ENCODE measurements around the gene PCNX4.

The PCNX4 gene

GRCh38 chr14:60178164-60178563 is 86.4 kb downstream of the PCNX4 start:
- DNase-seq: no peak

GRCh38 chr14:60178820-60179219 is 87.1 kb downstream of the PCNX4 start:
- DNase-seq: no peak

GRCh38 chr14:60179431-60179869 is 87.7 kb downstream of the PCNX4 start:
- DNase-seq: no peak

GRCh38 chr14:60183138-60183537 is 91.4 kb downstream of the PCNX4 start:
- DNase-seq: no peak

GRCh38 chr14:60183741-60184140 is 92.0 kb downstream of the PCNX4 start:
- DNase-seq: no peak

DNA sequence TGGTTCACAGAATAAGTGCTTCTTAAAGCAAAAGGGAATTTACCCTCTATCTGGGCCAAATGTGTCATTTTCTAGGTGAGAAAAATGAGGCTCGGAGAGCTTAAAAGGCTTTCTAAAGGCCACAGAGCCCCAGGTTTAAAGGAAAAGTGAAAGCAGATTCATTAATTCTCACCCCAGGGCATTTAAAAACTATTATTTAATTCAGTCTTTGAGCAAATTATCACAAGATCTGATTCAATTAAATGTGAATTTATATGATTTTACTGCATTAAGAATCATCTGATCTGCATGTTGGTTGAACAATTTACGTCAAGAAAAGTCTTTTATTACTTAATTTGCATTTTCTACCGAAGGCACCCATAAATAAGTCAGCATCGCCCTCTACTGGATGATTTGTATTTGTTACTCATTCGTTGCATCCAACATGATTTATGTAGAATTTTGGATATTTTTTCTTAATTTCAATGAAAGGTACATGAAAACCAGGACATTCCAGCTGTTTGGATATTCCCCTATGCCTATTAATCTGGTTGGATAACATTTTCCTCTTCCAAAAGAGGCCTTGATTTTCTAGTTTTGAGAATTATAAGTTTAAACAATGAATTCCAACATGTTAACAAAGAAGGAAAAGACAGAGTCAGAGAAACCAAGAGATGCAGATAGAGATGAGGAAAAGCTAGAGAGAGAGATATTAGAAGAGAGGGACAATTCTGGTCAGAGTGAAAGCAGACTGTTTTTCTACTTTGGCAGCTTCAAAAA is 92.6 kb downstream of the PCNX4 start:
- DNase-seq: peak; percentile 77

DNA sequence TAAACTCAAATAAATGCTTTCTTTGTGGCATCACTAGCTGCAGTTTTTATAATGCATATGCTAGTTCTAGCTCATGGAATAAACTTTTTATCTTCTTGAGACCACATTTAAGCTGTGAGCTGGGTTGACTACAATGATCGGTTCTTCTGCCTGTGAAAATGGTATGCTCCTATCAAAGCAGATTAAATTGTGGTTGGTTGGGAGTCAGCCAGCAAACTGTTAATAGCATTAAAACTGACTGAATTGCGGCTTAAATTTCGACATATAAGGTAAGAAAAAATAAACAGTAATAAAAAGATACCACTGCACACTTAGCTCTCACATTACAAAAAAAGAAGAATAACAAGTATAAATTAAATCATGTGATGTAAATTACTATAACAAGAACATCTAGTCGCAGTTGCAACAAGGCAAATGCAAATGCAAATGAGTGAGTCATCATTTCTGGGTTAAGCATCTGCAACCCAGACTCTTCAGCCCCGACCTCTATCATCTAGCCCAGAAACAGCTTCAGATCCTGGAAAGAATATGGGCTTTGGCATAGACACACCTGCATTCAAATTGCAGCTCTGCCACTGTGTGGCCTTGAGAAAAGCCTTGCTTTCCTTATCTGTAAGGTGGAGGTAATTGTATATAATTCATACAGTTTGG is 93.3 kb downstream of the PCNX4 start:
- DNase-seq: no peak

GRCh38 chr14:60188115-60188514 is 96.4 kb downstream of the PCNX4 start:
- no peak for DNase-seq

- no peak for DNase-seq
Observed at GRCh38 chr14:60188696-60189095, 97.0 kb downstream of the PCNX4 start.

GRCh38 chr14:60189923-60190840 is 98.5 kb downstream of the PCNX4 start:
- DNase-seq: no peak

DNA sequence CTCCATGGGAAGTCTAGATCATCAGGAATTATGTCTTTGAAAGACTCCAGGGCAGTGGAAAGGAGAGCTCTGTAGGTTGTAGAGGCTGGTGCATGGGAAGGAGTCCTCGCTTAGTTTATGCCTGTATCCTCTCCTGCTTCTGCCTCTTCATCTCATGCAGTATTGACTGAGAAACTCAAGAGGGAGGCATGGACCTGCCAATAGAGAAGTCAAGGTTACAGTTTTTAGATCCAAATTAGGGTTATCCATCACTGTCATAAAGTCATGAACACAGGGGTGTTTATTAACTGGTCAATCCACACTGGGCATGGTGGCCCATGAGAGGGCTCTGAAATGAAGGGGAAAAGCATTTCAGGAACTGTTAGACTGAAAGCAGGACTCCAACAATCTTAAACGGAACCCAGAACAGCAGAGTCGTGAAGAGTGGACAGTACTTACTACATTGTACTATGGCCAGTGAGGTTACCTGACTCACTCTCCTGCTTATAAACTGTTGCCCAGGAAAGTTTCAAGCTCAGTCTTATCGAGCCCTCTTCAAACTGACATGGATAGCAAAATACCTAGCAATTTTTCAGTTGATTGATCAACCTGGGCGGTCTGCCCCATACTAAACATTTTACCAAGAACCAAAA is 103.6 kb downstream of the PCNX4 start:
- no peak for DNase-seq

DNA sequence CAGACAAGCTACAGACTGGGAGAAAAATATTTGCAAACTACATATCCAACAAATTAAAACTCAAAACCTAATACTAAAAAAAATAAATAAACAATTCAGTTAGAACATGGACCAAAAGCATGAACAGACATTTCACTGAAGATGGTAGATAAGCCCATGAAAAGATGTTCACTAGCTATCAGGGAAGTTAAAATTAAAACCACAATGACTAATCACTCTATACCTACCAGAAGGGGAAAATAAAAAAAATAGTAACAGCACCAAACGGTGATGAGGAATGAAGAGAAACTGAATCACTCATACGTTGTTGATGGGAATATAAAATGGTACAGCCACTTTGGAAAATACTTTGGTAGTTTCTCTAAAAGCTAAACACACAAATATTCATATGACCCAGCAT is 104.6 kb downstream of the PCNX4 start:
- no peak for DNase-seq

DNA sequence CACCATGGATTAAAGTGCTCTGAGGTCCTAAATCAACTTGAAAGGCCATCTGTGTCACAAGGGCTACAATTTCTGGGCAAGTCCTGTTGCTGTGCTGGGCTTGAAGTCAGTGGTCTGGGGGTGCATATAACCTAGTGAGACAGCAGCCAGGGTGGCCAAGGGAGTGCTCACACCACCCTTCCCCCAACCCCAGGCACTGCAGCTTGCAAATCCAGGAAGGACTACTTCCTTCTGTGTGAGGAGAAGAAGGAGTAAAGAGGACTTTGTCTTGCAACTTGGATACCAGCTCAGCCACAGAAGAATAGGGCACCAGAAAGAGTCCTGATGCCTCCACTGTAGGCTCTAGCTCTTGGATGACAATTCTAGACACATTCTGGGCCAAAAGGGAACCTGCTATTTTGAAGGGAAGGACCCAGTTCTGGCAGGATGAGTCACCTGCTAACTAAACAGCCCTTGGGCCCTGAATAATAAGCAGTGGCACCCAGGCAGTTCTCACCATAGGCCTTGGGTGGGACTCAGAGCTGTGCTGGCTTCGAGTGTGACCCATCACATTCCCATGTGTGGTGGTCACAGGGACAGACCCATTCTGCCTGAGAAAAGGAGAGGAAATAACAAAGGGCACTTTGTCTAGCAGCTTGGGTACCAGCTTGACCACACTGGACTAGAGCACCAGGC is 106.0 kb downstream of the PCNX4 start:
- no peak for DNase-seq

DNA sequence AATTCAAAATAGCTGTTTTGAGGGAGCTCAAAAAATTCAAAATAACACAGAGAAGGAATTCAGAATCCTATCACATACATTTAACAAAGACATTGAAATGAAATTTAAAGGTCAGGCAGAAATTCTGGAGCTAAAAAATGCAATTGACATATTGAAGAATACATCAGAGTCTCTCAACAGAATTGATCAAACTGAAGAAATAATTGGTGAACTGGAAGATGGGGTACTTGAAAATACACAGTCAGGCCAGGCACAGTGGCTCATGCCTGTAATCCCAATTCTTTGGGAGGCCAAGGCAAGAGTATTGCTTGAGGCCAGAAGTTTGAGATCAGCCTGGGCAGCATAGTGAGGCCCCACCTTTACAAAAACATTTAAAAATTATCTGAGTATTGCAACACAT is 107.6 kb downstream of the PCNX4 start:
- no peak for DNase-seq

DNA sequence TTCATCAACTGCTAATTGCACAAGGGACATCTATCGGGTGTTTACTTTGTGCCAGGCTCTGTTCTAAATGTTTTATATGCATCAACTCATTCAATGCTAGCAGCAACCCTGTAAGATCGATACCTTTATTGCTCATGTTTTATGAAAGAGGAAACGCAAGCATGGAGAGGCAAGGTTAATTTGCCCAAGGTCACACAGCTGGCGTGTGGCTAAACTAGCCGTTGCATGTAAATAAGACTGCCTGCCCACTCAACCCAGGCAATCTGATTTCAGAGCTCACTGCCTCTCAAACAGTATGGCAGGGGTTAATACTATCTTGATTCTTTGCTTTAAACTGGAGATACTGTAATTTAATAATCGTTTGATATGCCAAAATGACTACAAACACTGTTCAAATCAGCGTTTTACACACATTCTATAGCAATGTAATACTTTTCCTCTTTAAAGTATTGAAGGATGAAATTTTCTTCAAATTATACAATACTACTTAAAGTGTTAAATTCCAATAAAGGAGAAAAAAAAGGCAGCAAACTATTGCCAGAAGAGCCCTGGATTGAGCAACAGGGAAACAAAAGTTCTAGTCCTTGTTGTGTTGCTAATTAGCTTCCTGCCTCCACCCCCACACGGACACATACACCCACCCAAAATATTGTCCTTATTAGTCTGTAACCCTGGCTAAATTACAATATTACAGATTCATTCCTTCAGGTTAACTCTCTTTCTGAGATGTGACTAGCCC is 112.5 kb downstream of the PCNX4 start:
- no peak for DNase-seq

DNA sequence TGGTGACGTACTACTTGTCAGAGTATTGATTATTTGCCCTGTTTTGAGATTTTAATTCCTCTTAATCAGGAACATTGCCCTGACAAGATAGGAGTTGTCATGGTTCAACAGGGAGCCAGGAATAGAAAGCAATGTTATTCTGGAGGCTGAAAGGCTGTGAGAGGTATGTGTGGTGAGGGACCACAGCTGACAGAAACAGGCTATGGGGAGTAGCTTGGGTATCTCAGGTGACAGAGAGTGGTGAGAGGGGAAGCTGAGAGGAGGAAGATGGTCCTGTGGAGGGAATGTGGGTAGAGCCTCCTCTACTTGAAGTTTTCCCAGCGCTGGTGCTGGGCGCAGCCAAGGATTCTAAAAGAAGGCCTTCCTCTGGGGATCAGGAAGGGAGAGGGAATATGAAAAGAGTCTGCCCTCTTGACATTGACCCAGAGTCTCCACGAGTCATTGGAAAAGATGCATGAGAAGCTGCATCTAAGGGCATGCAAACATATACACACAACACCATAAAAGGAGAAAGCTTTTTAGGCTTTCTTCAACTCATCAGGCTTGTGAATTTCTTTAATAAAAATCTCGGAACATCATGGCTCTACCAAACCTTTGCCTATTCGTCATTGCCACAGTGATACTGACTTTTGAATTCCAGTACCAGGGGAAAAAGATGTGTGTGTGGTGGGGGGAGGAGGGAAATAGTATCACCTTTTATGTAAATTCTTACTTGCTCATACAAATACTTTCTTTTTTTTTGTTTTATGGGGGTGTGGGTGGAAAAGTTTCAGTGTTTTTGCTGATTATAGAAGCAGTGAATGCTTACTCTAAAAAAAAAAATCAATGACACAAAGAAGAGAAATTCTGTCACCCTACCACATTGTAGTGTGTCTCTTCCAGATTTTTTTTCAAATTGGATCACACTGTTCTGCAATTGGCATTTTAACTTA is 113.4 kb downstream of the PCNX4 start:
- no peak for DNase-seq

DNA sequence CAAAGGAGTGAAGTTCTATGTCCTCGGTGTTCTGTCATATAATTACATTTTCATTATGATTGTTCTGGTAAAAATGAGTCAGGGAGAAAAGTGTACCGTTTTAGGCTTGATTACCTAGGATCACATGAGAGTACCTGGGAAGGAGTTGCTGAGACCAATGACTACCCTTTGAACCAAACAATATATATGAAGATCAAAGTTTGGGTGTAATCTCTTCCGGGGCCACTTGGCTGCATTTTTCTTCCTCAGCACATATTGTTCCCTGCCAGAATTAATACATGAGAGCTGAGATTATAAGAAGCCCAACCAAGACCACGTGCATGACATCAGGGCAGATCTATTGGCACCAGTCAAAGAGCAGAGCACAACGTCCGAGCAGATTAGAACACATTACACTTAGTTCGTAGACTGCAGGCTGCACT is 114.5 kb downstream of the PCNX4 start:
- no peak for DNase-seq

GRCh38 chr14:60206837-60207533 is 115.3 kb downstream of the PCNX4 start:
- DNase-seq: no peak

DNA sequence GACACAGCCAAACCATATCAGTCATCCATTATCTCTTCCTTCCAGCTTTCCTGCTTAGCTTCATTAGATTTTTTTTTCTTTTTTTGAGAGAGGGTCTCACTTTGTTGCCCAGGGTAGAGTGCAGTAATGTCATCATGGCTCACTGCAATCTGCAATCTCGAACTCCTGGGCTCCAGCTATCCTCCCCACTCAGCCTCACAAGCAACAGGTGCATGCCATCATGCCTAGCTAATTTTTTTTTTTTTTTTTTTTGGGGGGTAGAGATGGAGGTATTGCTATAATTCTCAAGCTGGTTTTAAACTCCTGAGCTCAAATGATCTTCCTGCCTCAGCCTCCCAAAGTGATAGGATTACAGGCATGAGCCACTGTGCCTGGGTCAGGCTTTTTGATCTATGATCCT is 119.0 kb downstream of the PCNX4 start:
- DNase-seq: no peak

- DNase-seq: no peak
Observed at GRCh38 chr14:60211153-60211552, 119.4 kb downstream of the PCNX4 start.
